Activated effector memory CD4-positive, alpha-beta T cell treated with anti-CD3 and anti-CD28 coated beads, Interleukin-2, amount 50 U/mL, for 16 hours (primary cell): Measurements from ENCODE around the gene PCSK2.

Experiments
- DNase-seq: peaks from one replicate; pipeline ENCODE4 v3.0.0-alpha.2; 2020

Gene PCSK2

GRCh38 chr20:17510548-17510947 lies 283.7 kb downstream of the PCSK2 start:
- peak; percentile 34 for DNase-seq

DNA sequence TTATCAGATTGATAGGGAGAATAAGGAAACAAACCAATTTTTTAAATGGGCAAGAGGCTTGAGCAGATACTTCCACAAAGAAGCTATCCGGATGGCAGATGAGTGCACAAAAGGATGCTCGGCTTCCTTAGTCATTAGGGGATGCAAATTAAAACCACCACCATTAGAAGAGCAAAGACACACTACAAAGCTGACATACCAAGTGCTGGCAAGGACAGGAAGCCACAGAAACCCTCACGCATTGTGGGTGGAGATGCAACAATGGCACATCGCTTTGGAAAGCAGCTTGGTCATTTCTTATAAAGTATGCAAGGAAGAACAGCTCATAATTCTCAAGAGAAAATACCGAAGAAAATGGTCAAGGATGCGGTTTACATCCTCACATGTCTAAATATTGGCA lies 284.6 kb downstream of the PCSK2 start:
- no peak for DNase-seq

- peak; percentile 45 for DNase-seq
Measured at GRCh38 chr20:17513939-17514338, 287.1 kb downstream of the PCSK2 start.

- no peak for DNase-seq
Measured at GRCh38 chr20:17515053-17515452, 288.2 kb downstream of the PCSK2 start.

- DNase-seq: no peak
Measured at GRCh38 chr20:17518339-17519052, 291.7 kb downstream of the PCSK2 start.

DNA sequence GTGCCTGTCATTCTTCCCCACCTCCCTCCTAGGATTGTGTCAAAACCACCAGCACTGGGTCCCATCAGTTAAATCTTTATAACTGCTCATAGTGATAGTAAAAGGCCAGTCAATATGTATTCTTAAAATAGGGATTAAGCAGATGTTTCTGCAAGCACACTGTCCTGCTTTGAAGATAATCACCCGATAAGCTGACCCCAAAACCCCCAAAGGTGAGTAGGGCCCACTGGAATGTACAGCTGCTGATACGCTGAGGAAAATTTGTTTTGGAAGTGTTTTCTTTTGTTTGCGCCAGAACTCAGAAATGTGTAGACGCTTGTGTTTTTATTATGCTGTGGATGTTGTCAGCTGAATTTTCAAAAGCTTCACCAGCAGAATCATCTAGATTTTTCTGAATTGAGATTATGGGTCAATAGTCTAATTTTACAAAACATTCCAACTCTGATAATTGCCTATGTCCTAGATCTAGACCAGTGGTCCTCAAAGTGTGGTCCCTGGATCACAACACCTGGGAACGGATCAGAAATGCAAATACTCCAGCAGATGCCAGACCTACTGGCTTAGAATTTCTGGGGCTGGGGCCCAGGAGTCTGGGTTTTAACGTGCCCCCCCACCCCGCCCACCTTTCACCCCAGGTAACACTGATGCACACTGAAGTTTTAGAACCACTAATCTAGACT lies 292.9 kb downstream of the PCSK2 start:
- DNase-seq: no peak

DNA sequence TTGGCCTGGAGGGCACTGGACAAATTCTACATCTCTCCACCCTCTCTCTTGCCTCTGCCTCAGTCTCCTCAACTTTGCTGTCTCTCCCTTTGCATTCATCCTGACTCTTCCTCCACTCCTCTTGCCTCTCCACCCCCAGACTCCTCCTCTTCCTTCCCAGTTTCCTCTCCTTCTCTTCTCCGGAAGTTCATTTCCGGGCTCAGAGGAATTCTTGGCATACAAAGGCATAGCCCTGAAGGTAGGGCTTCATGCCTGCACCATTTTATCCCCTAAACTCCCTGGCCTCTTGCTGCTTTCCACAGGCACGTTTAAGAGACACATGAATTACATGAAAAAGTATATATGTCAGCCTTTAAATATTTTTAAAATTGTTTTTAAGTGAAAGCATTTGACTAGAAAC lies 293.7 kb downstream of the PCSK2 start:
- no peak for DNase-seq

- no peak for DNase-seq
Measured at GRCh38 chr20:17522528-17522927, 295.7 kb downstream of the PCSK2 start.

DNA sequence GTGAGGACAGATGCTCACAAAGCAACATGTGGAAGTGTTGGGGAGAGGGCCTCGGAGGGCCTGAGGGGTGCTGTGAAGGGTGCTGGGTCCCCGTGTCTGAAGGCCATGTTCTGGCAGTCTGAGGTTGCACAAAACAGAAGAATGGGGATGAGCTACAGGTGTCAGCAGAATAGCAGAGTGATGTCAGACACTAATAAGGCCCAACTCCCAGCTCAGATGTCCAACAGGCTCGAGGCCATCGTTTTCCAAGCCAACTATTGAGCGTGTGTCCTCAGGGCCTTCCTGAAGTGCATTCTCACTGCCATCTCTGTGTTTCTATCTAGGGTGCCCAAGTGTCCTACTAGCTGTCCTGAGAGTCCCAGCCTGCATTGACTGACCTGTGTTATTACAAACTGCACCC lies 296.5 kb downstream of the PCSK2 start:
- no peak for DNase-seq

- DNase-seq: no peak
Measured at GRCh38 chr20:17524560-17524959, 297.7 kb downstream of the PCSK2 start.

DNA sequence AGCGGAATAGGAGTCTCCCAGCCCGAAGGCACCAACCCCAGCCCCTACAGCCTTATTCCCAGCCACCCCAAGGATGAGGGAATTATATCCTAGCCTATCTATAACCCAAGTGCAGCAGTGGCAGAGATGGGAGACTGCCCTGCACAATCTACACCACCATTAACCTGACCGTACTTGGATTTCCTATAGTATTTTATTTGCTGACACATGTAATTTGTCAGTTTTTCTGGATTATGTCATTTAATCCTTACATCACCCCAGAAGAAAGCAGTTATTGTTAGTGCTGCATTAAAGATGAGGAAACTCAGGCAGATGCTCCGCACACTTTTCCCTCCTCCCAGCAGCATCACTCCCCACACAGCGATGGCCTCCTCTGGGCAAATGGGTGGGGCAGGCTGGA lies 298.3 kb downstream of the PCSK2 start:
- DNase-seq: no peak

DNA sequence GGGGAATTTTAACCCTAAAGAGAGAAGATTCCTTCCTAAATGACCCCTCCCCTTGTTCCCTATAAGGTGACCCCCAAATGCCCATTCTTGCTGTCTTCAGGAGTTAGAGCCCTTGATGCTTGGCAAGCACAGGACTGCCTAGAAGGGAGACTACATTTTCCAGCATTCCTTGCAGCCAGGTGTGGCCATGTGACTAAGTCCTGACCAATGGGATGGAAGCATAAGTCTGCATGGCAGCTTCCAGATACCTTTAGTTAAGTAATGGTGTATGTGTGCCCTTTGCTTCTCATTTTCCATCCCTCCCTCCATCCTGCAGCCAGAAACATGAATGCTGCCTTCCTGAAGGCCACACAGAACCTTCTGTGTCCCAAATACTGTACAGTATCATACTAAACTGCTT lies 298.8 kb downstream of the PCSK2 start:
- no peak for DNase-seq

DNA sequence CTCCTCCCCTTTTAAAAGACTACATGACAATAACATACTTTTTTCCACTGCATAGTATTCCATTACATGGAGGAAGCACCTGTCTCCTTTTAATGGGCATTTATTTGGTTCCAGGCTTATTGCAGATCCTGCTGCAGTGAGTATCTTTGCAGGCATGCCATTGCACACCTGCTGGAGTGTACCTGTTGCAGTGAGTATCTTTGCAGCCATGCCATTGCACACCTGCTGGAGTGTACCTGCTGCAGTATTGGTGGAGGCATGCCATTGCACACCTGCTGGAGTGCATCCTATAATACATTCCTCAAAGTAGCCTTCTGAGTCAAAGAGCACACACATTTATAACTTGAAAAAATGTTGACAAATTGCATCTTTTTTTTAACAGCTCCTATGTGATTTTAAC lies 302.7 kb downstream of the PCSK2 start:
- no peak for DNase-seq

DNA sequence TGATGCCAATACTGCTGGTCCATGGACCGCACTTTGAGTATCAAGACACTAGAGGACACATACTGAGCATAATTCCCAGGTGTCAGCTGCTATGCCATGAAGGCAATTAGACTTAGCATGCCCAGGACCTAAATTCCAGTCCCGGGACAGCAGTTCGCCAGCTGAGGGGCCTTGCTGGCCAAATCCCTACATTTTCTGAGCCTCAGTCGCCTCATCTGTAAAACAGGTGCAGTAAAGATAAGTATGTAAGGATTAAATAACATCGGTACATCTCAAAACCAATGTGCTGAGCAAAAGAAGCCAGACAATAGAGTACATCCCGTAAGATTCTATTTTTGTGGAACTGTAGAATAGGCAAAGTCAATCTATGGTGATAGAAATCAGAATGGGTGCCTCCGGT lies 303.3 kb downstream of the PCSK2 start:
- DNase-seq: no peak

DNA sequence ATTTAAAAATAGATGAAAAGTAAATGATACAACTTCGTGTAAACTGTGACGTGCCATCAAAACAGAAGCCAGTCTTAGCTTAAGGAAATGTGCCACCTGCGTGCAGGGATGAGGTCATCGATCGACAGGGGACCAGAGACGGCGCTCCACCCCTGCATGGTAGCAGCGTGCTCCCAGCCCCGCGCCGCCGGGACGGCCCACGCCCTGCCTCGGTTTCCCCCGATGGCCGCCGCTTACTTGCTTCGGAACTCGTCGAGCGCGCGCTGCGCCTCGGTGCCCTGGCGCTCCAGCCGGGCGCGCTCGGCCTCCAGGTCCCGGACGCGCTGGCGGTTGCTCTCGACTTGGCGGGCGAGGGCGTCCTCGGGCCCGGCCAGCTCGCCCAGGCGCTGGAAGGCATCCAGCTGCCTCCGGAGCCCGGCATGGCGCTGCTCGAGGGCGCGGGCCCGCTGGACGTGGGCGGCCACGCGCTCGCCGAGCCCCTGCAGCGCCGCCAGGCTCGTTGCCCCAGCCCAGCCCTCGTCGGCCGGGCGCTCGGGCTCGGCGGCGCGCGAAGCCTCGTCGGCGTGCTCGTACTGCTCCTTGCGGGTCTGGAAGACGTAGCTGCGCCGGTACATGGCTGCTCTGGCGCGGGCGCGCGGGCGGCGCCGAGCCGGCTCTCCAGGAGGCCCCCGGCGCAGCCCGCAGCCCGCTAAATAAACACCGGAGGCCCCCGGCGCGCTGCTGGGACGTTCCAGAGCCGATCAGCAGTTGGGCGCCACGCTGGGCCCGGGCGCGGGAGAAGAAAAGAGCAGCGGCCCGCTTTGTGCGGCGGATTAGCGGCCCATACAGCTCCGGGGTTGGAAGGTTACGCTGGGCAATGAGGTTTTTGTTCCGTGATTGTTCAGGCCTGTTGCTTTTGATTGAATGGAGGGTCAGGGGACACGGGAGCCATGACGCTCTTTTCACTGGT lies 304.1 kb downstream of the PCSK2 start, which contains the start of gene BFSP1:
BFSP1 (minus strand) TSS at position 664 of the 949 bp plus-strand sequence; CDS start at position 614, 50 bp downstream.
- DNase-seq: peak; percentile 80

DNA sequence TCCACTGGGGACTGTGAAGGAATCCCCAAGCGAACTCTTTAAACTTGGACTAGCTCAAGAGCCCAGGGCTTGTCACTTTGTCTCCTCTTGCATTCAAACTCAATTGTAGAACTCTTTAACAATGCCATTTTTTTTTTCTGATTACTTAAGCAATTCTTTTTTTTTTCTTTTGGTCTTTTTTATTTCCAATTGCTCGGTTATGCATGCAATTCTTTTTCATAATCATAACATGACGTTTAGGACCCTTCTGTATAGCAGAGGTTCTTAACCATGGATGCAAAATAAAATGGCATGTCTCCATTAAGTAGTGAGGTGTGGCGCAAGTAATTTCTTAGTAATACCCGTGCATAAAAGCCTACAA lies 304.8 kb downstream of the PCSK2 start:
- no peak for DNase-seq

DNA sequence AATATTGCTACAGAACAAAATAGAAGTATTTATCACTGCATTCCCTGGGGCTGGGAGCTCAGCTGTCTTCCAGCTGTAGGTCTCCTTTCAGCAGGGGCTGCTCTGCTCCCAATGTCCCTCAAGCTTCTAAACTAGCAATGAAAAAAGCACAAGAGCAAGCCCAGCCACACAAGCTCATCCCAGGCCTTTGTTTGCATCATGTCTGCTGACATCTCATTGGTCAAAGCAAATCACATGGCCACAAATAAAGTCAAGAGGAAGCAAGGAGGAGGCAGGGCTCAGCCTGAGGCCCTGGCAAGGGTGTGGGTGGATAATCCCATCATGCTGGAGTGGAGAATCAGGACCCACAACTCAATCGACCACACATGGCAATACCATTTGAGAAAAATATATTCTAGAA lies 306.6 kb downstream of the PCSK2 start:
- DNase-seq: no peak

DNA sequence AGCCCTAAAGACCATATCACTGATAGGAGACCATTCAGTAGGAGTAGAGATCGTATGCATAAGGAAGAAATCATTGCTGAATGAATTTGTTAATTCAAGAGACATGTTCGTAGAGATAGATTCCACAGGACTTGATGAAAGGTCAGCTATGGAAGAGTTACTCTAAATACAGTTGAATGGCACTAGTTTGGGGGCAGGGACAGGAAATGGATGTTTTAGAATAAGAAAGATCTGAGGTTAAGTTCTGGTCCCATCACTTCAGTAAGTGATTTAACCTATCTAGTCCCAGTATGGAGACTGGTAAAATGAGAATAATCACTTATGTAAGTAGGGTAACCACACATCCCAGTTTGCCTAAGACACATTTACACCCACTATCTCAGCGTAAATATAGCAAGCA lies 307.2 kb downstream of the PCSK2 start:
- DNase-seq: no peak
